Fibroblast of mammary gland (primary cell): ENCODE measurements around the gene CUL4A.

ENCODE experiments used
- DNase-seq: peaks from one replicate; pipeline ENCODE4 v3.0.0-alpha.2; 2010; ENCODE audit warnings: low read depth
- H3K4me3 ChIP-seq: 2 replicates; pipeline ENCODE4 v1.5.1; 2011; ENCODE audit warnings: low read depth, mild to moderate bottlenecking, low read length, moderate library complexity; ENCODE audit not compliant: control insufficient read depth
- TF ChIP-seq, protein P1 (sequence below): conservative IDR thresholded peaks from 2 replicates; pipeline ENCODE4 v1.5.1; 2011; ENCODE audit warnings: low read depth, low read length, inconsistent platforms; ENCODE audit not compliant: control insufficient read depth, insufficient read depth

CUL4A gene

DNA sequence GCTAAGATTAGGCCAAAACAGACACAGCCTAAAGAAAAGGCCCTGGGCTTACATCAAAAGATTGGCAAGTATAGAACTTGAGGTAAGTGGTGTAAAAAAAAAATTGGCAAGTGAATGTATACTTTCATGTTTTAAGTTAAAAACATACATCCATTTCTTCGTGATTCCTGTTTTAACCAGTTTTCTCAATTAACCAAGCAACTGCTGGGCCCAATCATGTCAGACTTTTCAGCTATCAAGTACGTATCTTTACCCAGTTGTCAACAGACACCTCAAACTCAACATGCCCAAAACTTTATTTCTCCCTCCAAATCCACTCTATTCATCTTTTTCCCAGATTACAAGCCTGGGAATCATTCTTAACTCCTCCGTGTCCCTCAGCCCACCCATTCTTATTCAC lies 2.0 kb upstream of the CUL4A start:
- H3K4me3 ChIP-seq = peak overlapping the region; percentile 52
- no peak for DNase-seq
- TF ChIP-seq, protein P1, sequence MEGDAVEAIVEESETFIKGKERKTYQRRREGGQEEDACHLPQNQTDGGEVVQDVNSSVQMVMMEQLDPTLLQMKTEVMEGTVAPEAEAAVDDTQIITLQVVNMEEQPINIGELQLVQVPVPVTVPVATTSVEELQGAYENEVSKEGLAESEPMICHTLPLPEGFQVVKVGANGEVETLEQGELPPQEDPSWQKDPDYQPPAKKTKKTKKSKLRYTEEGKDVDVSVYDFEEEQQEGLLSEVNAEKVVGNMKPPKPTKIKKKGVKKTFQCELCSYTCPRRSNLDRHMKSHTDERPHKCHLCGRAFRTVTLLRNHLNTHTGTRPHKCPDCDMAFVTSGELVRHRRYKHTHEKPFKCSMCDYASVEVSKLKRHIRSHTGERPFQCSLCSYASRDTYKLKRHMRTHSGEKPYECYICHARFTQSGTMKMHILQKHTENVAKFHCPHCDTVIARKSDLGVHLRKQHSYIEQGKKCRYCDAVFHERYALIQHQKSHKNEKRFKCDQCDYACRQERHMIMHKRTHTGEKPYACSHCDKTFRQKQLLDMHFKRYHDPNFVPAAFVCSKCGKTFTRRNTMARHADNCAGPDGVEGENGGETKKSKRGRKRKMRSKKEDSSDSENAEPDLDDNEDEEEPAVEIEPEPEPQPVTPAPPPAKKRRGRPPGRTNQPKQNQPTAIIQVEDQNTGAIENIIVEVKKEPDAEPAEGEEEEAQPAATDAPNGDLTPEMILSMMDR = no peak

DNA sequence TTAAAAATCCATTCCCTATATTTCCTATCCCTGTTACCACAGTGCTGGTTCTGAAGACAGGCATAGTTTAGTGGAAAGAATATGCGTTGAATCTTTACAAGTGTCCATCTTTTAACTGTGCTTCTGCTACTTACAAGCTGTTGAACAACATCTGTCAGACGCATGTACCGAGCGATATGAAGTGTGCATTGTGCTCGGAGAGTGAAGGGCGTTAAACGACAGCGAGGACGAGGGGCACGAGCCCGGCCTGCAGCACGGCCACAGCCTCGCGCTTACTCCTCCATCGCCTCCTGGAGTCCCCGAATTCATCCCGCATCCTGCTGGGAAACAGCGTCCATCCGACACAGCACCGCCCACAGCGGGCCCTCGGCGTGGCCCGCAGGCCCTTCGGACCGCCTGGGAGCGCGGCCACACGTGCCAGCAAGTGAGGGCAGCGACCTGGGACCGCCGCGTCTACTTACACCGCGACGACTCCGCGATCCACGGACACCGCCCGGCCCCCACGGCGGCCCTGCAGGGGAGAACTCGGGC lies 1.5 kb upstream of the CUL4A start:
- H3K4me3 ChIP-seq = peak overlapping the region; percentile 52
- peak; percentile 57 for DNase-seq
- TF ChIP-seq, protein P1 = no peak

DNA sequence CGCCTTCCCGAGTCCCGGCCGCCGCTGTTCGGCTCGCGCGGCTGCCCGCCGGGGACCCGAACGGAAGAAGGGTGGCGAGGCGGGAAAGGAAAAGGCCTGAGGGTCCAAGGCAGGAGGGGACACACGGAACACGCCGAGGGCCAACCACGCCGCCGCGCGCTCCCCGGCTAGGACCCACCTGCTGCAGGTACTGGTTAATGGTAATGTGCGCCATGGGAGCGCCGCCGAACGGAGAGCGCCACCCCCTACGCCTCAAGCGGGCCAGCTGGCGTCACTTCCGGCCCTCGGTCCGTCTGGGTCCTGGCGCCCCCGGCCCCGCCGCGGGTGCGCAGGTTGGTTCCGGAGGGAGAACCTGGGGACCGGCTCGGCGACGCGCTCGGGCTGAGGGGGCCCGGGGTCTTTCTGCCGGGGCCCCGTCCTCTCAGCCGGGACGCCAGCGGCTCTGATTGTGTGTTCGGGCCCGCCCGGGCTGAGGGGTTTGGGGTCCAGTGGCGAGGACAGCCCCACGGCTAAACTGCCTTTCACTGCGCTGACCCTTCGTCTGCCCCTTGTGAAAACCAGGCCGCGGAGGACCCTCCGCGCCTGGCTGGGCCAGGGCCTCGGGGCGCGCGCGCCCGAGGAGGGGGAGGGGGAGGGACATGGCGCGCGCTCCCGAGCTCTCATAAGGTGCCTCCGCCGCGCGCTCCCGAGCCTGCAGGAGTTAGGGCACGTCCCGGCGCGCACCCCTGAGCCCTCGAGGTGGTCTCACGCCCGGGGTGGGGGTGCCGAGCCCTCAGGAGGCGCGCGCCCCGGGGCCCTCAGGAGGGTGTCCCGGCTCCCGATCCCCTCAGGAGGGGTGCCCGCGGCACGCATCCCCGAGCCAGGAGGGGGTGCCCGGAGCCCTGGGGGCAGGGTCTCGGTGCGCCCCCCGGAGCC lies 735 bp upstream of the CUL4A start, which contains the start of gene PCID2:
PCID2 (minus strand) TSS at position 249 of the 915 bp plus-strand sequence; CDS start at position 214, 35 bp downstream.
- DNase-seq = peak; percentile 82
- peak within 1 kb of the TSS; percentile 52 for H3K4me3 ChIP-seq
- TF ChIP-seq, protein P1 = no peak

DNA sequence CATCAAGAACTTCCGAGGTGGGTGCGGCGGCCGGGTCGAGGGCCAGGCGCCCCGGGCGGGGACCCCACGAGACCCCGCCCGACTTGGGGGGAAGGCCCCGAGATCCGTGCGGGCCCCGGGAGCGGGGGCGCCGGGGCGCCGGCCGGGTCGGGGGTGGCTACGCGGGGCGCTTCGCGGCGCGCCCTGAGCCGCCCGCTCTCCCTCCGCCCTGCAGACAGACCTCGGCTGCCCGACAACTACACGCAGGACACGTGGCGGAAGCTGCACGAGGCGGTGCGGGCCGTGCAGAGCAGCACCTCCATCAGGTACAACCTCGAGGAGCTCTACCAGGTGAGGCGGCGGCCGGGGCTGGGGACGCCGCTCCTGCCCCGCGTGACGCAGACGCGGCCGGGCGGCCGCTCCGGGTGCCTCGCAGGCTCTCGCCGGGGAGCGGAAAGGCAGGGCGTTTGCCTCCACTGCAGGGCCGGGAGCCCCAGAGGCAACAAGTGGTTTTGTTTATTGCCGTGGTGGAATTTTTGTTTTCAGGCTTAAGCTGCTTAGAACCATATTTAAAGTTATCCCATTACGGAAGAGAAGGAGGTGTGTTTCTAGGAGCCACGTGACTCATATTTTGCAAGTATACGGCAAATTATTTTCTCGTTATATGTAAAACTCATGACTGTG lies 477 bp downstream of the CUL4A start:
- peak; percentile 52 for DNase-seq
- TF ChIP-seq, protein P1 = no peak
- peak overlapping the region; percentile 60 for H3K4me3 ChIP-seq

DNA sequence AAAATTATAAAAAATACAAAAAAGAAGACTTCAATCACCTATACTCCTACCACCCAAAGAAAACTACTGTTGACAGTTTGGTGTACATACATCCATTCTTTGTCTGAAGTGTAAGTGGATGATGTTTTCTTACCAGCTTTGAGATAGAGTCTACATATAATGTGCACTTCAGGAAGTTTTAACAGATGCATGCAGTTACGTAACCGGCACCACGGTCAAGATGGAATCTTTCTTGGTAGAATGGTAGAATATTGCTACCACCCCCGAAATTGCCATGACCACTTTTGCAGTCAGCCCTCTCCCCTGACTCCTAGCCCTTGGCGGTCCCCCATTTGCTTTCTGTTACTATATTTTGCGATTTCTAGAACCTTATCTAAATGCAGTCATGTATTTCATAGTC lies 1.4 kb downstream of the CUL4A start:
- peak overlapping the region; percentile 60 for H3K4me3 ChIP-seq
- TF ChIP-seq, protein P1 = no peak
- DNase-seq = no peak

DNA sequence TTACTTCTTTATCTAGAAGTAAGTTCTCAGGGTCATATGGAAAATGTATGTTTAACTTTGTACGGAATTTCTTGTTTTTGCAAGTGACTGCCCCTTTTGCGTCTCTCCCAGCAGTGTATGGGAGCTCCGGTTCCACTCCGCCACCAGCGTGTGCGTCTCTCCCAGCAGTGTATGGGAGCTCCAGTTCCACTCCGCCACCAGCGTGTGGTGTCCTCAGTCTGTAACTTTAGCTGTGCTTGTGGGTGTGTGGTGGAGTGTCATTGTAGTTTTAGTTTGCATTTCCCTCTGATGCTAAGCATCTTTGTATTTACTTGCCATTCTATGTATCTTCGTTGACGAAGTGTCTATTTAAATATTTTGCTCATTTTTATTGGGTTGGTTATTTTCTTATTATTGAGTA lies 2.4 kb downstream of the CUL4A start:
- no peak overlapping the region for H3K4me3 ChIP-seq
- TF ChIP-seq, protein P1 = peak; percentile 3
- no peak for DNase-seq
